ENCODE measurements around the gene GMDS.

The GMDS gene

DNA sequence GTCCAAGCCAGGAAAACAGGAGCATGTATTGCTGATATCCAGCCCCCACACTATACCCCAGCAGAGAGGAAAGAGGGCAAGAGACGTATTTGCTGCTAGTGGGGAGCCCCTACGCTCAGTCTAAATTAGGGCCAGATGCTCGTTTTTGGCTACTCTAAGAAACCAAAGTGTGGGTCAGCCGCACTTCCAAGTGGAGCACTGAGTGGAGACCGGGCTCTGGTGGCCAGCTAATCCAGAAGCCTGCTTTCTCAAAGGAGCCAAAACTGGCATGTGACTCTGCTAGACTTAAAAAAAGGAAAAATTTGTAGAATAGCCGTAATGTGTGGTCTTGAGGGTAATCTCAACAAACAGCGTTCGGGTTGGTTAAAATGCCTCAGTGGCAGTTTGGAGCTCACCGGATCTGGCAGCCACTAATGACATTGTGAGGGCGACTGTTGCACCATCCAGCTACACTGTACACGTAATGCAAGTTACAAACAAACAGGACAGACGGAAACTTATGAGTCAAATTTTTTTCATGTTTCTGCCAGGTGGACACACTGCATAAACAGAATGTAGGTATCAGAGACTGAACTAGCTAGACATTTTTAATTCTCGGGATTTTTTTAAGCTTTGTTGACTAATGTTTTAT is 404.8 kb downstream of the GMDS start:
- DNase-seq (ENCODE audit: low read depth in 4 of 4, low spot score in 1 of 4), result no peak

DNA sequence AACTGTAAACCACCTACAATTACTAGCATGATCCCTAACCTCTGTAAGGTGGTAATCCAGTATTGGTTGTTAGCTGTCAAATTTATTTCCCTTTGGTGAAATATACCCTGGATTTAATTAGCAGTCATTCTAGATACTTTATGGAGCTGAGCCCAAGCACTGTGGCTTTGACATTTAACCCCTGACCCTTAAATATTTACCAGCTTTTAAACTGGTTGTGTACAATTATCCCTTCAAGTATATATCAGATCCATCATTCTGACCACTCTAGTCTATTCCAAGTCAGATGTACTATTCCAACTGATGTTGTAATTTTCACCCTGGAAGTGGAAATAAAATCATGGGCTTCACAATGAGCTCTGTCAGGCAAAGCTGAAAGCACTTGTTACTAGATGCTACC is 406.0 kb downstream of the GMDS start:
- no peak for DNase-seq (ENCODE audit: low read depth in 4 of 4, low spot score in 1 of 4)

DNA sequence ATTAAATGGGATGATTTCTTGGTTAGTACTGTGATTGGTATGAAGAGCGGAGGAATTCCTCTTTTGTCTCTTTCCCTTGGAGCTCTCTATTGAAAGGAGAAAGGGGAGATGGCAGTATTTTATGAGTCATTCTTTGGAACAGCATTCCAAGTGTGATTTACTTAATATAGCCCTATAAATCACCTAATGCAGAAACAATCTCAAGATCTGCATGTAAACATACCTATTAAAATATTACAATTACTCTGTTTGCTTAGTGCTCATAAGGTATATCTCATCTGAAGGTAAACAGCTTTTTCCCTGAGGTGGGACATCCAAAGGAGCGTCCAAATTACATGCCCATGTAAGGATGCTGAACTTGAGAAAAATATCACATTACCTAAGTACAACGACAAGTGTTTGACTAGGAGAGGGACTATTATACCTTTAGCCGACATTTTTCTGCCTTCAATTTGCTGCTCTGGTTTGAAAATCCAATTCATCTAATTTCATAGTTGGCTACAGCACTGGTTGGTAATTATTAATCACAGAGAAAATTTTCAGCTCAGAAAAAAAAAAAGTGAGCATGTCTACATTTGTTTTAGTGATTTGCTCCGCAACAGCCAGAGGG is 406.7 kb downstream of the GMDS start:
- DNase-seq (ENCODE audit: low read depth in 4 of 4, low spot score in 1 of 4), result no peak

DNA sequence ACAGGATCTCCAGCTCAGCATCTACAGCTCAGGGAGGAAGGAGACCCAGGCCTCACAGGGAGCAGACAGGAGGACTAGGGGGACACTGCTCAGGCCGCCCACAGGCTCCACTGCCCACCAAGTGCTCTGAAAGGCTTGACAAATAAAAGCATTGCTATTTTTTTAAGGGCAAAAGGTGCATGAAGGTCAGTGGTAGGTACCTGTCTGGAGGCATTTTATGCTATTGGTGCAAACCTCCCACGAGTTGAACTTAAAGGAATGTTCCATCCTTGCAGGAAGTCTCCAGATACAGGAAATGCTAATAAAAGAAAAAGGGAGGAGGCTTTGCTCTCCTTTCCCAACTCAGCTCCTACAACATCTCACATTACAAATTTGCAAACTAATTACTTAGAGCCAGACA is 407.6 kb downstream of the GMDS start:
- DNase-seq (ENCODE audit: low read depth in 4 of 4, low spot score in 1 of 4), result no peak

DNA sequence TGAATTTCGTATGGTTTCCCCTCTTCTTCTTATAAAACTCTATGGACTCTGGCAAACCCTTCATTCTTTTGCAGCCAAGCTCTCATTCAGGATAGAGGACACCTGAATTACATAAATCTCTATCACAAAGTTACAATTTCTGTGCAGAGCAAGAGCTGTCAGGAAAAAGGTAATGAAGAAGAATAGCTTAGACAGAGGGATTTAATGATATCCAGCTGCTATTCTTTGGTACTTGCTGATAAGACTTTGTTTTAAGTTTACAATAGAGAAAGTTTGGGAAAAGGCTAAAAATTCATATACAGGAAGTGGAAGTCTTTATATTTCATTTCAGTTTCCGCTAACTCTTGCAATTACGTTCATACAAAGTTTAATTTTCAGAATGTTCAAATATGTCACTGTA is 408.7 kb downstream of the GMDS start:
- DNase-seq (ENCODE audit: low read depth in 4 of 4, low spot score in 1 of 4), result no peak

DNA sequence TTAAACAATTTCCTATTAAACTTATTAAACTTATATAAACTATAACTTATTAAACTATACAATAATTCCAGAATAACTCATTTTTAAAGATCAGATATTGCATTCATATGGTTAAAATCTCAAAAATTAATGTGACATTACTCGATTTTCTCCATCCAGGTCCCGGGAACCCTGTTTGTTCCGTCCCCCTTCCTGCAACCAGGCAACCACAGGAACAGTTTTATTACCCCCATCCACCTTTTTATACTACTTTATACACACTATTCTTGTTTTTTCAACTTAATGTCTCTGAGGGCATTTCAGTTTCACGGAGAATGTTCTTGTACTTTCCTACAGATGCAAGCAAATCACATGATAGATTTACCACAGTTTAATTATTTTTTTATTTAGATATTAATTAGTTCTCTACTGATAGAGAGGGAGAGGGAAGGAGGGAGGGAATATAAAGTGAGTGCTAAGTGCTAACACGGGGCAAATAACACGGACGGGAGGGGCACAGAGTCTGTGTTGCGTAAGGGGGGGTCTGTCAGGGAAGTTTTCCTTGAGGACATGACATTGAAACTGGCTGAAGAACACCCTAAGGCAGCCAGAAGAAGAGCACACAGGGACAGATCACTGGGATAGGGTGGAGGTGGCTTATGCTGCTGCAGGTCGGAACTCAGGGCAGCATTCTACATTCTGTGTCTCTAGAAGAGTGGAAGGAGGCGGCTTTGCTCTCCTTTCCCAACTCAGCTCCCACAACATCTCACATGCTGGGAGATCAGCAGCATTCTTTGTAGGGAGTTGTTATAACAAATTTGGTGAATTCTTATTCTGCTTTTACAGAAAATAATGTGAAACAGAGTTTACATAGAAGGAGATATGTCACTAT is 410.5 kb downstream of the GMDS start:
- no peak for DNase-seq (ENCODE audit: low read depth in 4 of 4, low spot score in 1 of 4)

DNA sequence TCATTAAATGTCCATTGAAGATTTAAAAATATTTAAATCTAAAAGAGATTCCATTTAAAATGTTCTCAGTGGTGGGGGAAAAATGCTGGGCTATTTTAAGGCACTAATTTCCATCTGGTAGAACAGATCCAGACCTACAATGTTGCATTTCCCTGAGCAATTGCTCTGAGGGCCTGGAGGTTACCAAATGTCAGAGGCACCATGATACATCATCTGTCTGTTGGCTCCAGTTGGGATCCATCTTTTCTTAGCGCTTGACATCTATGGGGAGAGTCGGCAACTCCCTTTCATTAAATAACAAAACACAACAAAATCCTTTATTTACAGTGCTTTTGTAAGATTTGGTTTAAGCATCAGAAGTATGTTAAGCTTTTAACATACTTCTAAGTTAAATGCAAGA is 411.2 kb downstream of the GMDS start:
- no peak for DNase-seq (ENCODE audit: low read depth in 4 of 4, low spot score in 1 of 4)

DNA sequence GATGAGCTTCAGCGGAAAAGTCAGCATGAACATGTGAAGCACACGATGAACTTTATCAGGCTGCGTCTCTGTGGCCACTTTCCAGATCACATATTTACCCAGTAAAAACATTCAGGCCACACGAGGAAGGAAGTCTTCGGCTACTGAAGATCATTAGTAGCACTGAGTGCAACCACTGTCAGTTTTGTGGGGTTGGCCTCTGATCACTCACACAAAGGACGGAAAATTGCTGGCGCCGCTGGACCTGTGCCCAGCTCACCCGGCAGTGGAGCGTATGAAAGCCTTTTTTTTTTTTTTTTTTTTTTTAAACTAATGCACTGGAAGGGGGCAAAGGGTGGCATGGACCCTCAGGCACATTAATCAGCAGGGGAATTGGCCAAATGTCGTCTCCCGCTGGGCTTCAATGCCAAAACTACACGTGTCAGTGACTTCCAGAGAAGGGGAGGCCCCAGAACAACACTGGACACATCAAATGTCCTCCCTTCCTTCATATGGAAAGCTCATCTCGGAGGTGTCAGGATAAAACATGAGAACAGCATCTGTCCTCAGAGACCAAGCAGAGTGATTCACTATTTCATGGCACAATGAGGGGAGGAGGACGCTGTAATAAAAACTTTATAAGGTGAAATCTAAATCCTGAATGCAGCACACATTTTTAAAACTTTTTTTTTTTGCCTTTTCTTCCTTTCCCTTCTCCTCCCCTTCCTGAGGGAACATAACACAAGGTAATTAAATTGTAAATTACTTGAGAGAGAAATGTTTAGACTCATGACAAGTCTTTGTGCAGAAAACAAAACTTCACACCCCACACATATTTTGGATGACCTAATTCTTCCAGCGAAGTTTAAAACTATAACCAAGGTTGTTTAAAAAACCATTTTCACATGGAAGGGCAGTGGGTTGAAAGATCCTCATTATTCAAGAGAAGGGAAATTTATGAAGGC is 412.3 kb downstream of the GMDS start:
- DNase-seq (ENCODE audit: low read depth in 4 of 4, low spot score in 1 of 4), result no peak

DNA sequence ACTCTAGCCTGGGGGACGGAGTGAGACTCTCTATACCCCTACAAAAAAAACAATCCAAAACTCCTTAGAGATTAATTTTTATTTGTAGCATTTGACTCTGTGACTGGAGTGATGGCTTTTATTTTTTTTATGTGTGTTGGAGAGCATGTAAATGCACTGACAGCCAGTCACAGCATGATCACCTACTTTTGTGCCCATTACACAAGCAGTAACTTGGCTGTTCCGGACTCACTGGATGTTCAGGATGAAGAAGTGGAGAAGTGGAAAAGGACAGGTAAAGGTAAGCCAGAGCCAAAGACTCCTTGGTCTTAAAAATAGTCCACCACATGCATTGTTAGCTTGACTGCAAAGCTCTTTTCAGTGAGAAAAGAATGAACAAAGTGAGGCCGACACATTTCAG is 413.0 kb downstream of the GMDS start:
- no peak for DNase-seq (ENCODE audit: low read depth in 4 of 4, low spot score in 1 of 4)

DNA sequence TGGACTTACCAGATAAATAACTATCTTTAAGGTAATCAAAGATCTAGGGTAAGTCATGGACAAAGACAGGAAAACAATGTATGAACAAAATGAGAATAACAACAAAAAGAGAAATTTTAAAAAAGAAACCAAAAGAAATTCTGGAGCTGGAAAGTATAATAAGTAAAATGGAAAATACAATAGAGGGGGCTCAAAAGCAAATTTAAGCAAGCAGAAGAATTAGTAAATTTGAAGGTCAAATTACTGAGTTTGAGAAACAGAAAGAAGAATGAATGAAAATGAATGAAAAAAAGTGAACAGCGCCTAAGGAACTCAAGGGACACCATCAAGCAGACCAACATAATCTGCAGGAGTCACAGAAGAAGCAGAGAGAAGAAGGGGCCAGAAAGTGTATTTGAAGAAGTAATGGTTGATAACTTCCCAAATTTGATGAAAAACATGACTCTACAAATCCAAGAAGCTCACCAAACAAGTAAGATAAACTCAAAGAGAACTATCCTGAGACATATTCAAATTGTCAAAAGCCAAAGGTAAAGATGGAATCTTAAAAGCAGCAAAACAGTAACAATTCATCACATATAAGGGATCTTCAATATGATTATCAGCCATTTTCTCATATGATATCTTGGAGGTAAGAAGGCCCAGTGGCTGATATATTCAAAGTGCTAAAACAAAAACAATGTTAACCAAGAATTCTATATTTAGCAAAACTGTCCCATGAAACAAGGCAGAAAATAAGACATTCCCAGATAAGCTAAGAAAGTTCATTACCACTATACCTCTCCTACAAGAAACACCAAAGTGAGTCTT is 417.2 kb downstream of the GMDS start:
- no peak for DNase-seq (ENCODE audit: low read depth in 4 of 4, low spot score in 1 of 4)

DNA sequence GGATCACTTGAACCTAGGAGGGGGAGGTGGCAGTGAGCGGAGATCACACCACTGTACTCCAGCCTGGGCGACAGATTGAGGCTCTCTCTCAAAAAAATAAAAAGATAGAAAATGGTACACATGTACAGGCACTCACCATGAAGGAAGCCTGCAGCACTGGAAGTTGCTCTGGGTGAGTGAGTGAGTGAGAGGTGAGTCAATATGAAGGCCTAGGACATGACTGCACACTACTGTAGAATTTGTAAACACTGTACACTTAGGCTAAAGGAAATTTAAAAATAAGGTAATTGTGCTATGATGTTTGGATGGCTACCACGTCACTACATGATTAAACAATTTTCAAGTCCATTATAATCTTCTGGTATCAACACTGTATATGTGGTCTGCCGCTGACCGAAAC is 419.5 kb downstream of the GMDS start:
- DNase-seq (ENCODE audit: low read depth in 4 of 4, low spot score in 1 of 4), result no peak

DNA sequence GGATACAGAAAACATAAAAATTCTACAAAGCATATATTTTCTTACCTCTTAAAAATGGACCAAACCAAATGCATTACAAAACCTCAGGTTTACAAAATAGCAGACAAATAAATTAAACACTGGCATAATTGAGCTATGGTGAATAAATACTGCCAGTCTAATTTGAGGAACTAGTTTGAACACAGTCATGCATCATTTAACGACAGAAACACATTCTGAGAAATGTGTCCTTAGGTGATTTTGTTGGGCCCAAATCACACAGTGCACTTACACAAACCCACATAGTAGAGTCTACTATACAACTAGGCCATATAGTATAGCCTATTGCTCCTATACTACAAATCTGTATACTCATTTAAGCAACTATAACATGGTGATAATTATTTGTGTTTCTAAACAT is 420.1 kb downstream of the GMDS start:
- no peak for DNase-seq (ENCODE audit: low read depth in 4 of 4, low spot score in 1 of 4)

DNA sequence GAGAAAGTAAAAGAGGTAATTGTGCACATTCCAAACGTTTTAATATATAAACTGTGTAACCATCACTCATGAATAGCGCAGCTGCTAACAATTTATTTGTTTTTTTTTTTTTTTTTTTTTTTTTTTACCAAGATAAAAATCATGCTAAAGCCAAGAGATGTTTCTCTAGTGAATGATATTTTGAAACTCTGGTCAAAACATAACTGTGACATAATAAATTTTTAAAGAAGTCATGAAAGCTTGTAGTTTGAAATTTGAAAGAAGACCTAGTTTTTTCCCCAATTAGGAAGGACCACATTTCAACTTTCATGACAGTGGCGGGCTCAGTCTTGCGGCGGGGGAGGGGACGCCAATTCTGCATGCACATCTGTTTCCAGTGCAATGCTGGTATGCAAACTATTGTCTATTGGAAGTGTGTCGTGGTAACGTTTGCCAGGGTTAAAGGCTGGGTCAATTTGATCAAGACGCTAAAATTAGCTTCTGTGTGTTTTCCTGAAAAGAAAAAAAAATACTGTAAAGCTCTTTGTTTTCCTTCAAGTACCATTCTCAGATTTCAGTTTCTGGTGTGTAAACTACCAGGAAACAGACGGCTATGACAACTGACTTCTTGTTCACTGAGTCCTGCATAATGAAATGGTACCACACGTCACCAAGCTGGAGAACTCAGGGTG is 423.8 kb downstream of the GMDS start:
- no peak for DNase-seq (ENCODE audit: low read depth in 4 of 4, low spot score in 1 of 4)

DNA sequence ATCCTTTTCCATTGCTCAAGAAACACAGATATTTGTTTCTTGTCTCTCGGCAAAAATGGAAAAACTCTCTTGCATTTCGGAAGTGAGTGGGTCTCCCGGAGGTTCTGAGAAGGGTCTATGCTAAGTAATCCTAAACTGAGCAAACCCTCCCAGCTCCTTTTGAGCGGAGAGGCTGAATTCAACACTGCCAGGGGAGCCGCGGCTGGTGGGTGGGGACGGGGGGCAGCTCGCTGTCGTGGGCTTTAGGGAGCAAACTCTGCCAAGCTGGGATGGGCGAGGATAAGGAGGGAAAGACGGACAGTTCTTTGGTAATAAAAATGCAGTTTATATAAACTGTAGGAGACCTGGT is 424.3 kb downstream of the GMDS start:
- DNase-seq (ENCODE audit: low read depth in 4 of 4, low spot score in 1 of 4), result no peak

DNA sequence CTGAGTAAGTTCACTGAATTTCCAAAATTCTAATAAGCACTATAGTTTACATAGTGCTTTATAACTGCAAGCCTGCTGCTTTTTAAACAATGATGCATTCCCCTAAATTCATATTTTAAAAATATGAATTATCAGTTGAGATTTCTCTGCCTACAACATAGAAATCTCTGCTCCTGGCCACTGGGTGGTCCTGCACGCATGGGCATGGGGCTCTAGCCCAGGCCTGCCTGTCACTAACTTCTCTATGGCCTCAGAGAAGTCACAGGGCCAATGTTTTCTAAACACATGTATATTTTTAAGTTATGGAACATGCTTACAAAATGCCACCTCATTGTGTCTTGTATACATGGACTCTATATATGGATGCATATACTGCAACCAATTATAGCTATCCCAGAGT is 424.7 kb downstream of the GMDS start:
- no peak for DNase-seq (ENCODE audit: low read depth in 4 of 4, low spot score in 1 of 4)

DNA sequence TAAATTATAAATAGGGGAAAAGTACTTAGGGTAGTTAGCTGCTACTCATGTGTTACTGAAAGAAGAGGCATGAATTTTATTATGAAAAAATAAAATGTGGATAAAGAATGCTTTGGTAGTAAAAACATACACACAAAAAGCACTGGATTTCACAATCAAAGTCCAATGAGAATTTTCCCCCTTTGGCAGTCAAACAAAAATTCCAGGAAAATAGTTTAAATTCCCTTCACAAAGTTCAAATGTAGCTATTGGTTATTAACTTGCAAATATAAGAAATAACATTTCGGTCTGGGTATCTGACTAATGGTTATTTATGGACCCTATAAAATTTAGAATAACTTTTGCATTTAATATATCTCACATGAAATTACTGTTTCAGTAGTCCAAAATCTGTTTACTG is 425.2 kb downstream of the GMDS start:
- no peak for DNase-seq (ENCODE audit: low read depth in 4 of 4, low spot score in 1 of 4)

DNA sequence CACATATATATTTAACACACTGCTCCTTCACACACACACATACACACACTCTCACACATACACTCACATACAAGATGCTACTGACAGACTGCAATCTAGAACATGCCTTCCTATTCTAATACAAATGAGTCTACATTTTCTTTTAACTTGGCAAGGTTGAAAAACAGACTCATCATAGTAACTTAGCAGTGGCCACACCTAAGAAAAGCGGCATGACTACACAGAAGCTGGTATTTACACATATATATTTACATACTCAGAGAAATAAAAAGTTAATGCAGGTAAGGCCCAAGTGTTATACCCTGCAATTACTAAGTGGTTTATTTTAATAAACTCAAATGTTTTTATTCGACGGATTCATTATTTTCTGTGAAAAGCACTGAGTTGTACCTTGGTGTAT is 426.4 kb downstream of the GMDS start:
- no peak for DNase-seq (ENCODE audit: low read depth in 4 of 4, low spot score in 1 of 4)

DNA sequence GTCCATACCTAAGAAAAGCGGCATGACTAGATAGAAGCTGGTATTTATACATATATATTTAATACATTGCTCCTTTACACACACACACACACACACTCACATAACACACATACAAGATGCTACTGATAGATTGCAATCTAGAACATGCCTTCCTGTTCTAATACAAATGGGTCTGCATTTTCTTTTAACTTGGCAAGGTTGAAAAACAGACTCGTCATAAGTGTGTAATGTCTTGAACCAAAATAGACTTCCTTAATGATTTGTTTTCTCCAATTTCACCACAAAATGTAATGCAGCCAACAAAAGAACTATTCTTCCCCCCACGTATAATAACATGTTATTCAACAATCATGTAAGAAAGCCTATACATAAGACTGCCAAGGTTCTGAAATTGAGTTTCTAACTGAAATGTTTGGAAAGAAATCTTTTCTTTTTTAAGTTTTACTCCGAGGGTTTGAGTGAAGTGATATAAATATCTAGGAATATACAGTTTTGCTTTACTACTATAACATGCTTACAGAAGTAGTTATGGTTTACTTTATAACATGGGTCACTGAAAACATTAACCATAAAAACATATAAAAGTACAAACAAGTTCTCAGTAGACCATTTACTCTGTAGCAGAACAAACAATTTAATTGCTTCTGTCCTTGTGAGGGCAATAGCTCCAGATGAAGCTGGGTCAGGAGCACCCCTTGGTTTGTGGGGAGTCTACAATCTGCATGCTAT is 428.2 kb downstream of the GMDS start:
- DNase-seq (ENCODE audit: low read depth in 4 of 4, low spot score in 1 of 4), result no peak

DNA sequence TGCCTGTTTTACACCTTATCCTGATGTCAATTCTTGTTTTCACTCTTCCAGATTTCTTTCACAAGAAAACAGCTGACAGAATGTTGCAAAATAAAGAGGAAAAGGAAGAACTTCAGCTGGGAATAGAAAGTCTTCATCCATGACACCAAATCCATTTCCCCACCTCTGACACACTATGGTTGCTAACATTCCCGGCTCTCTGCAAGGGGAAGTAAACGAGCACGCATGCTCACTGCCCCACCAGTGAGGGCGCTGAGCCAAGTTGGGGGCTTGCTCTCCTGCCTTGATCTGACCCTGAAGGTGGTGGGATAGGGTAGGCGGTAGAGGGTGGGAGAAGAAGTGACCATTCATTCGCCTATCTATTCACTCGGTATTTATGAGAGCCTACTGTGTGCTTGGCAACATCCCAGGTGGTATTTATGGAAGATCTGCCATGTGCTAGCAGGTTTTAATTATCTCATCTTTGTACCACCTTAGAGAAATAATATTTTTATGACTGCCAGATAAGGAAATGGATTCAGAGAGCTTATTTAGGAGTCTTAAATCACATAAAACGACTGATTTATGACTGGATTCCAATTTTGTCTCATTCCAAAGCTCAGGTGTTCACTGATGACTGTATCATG is 429.5 kb downstream of the GMDS start:
- DNase-seq (ENCODE audit: low read depth in 4 of 4, low spot score in 1 of 4), result no peak
